DLD1 (cell line): Measurements from ENCODE around the gene WDHD1.
"Not testable (repeated sequence)": the region's sequence is repeated elsewhere in the genome, so short reads cannot be mapped to it uniquely, and the experiment has no call there.

Experiments used
- in situ Hi-C: cut with HindIII; loops from 2 replicates; pipeline ENCODE4 v1.10.0; 2017; ENCODE audit warnings: low sequenced_read_pairs

The WDHD1 gene

GRCh38 chr14:55051165-55051422, 24.2 kb upstream of the WDHD1 start:
- in situ Hi-C loops = no loop called here

DNA sequence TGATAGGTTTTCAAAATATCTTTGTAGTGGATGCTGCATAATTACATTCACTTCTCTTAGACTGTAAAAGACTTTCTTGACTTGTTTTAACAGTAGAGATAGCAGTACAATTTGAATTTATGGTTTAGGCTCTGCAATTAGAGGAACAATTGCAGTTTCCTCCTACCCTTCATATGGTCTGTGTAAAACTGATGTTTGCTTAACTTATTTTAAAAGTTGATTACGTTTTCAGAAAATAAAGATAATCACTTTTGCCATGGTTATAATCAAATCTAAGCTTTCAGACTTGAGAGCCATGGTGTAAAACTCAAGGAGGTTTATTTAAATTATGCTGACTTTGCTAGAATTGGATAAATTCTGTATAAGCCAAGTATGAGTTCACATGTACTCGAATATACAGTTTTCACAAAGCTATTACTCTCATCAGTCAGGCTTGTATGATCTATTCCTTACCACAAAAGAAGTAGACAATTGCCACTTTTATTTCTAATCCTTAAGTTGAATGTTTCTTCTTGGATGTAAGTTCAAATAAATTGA, 22.1 kb upstream of the WDHD1 start:
- in situ Hi-C loops = no loop called here

- in situ Hi-C loops = no loop called here
Observed at GRCh38 chr14:55047301-55048053, 20.6 kb upstream of the WDHD1 start.

DNA sequence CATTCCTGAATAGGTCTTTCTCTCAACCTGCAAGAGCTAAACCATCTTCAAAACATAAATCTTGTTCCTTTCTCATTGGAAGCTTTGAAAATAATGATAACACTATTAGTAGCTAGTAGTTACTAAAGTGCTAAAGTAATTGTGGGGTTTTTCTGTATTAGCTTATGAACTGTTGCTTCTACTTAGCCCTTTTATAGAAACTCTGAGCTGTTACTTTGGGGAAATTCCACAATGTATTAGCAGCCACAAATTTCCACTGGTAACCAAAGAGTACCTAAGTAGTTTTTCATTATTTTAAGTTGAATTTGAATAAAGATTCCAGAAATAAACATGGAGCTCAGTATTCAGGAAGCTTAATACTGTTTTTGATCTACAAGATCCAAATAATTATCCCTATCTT, 18.2 kb upstream of the WDHD1 start:
- in situ Hi-C loops = no loop called here

DNA sequence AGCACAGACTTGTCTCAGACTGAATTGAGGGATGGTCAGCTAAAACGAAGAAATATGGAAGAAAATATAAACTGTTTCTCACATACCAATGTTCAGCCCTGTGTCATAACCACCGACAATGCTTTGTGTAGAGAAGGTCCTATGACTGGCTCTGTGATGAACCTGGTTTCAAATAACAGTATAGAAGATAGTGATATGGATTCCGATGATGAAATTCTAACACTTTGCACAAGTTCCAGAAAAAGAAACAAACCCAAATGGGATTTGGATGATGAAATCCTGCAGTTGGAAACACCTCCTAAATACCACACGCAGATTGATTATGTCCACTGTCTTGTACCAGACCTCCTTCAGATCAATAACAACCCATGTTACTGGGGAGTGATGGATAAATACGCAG, 16.6 kb upstream of the WDHD1 start:
- in situ Hi-C loops = no loop called here

- in situ Hi-C loops = no loop called here
Observed at GRCh38 chr14:55038708-55039107, 11.8 kb upstream of the WDHD1 start.

DNA sequence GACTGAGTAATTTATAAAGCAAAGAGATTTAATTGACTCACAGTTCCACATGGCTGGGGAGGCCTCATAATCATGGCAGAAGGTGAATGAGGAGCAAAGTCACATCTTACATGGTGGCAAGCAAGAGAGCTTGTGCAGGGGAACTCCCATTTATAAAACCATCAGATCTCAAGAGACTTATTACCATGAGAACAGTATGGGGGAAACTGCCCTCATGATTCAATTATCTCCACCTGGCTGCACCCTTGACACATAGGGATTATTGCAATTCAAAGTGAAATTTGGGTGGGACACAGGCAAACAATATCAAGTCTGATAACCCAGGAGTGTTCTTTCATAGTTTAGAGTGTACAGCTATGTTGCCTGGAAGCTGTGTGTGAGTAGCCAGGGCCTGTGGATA, 11.1 kb upstream of the WDHD1 start:
- in situ Hi-C loops = not testable (repeated sequence)

DNA sequence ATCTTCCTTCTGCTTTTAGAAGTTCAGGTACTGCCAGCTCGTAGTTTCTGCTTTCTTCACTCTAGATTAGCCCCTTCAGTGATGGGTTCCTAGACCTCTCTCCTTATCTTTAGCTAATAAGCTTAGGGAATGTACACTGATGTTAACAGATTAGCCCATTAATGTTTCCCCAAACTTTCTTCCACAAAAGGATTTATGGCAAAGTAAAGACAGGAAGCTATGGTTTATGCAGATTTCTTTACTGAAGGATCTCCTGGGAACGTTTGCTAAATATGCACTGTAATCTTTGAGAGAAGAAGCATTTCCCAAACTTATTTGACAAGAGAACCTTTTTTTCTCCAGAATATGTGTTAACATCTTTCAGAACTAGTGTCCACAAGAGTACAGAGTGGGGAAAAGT, 4.3 kb upstream of the WDHD1 start:
- in situ Hi-C loops = no loop called here

DNA sequence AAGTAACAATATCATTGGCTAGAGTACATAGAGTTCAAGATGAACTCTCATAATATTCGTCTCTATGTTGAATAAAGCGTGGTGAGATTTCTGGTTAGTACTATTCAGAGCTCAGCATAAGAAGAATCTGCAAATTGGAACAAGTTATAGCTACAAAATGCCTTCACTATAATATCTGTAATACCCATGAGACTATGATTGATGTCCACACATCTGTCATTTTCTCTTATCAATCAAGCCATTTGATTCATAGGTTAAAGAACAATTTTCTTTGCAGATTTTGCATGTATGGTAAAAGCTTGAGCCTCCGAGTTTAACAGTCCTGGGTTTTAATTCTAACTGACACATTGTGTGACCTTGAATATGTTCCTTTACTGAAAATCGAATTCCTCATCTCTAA, 1.6 kb upstream of the WDHD1 start:
- in situ Hi-C loops = no loop called here

DNA sequence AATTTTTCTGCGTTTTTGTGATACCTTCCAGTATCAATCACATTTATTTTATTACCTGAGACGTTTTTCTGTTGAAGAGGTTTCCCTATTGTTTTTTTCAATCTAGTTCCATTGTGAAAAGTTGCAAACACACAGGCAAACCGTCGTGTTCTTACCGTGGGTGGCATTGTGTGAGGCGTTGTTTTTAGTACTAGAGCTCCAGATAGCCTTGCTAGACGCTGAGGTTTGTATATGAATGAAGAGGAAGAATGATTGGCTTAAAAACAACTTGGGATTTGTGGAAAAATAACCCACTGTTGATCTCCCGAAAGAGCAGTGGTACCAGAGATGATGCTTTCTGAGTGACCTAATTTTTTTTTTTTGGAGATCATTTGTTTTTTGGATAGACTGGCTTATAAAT, 1.2 kb upstream of the WDHD1 start:
- in situ Hi-C loops = no loop called here

DNA sequence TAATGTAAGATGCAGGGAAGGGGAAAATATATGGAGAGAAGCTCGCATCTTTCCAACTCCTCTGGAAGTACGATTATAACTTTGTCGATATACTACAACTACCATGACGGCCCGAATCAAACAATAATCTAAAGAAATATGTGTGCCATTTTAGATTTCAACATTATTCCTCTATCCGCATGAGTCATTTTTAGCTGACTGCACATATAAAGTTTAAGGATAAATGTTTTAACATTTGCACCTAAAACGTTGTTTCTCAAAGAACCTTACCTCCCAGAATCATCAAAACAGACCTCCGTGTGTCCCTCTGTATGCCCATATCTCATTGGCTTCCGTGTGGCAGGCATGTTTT, 482 bp downstream of the WDHD1 start:
- in situ Hi-C loops = no loop called here

- in situ Hi-C loops = no loop called here
Observed at GRCh38 chr14:55025948-55026347, 951 bp downstream of the WDHD1 start.

DNA sequence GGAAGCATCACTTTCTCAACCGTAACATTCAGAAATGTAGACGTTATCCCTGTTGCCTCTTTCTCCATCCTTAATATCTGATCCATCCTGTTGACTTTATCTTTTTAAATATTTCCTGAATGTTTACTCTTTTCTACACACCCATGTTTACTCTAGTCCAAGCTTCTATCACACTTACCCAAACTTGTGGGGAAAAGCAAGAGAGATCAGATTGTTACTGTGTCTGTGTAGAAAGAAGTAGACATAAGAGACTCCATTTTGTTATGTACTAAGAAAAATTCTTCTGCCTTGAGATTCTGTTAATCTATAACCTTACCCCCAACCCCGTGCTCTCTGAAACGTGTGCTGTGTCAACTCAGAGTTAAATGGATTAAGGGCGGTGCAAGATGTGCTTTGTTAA, 2.5 kb downstream of the WDHD1 start:
- in situ Hi-C loops = not testable (repeated sequence)

DNA sequence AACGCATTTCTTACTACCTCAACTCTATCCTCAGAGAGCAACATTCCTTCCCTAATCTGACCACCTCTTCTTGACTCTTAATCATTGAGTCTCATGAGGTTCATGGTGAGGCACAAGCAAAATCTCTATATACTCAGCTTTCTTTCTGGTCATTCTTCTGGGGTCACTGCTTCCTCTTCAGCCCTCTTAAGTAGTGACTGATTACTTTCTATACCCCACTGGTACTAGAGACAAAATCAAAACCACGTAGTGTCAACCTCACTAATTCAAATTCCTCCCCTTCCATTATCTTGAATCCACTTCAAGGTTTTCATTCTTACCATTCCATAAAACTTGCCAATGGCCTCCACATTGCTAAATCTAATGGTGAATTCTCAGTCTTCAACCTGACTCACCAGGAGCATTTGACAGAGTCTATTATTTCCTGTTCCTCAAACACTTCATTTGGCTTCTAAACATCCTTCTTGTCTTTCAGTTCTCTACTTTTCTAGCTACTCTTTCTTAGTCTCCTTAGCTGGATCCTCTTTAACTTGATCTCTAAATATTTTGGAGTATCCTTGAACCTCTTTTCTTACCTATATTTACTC, 6.8 kb downstream of the WDHD1 start:
- in situ Hi-C loops = no loop called here

- in situ Hi-C loops = no loop called here
Observed at GRCh38 chr14:55015006-55015405, 11.9 kb downstream of the WDHD1 start.

- in situ Hi-C loops = no loop called here
Observed at GRCh38 chr14:55005071-55005470, 21.8 kb downstream of the WDHD1 start.

DNA sequence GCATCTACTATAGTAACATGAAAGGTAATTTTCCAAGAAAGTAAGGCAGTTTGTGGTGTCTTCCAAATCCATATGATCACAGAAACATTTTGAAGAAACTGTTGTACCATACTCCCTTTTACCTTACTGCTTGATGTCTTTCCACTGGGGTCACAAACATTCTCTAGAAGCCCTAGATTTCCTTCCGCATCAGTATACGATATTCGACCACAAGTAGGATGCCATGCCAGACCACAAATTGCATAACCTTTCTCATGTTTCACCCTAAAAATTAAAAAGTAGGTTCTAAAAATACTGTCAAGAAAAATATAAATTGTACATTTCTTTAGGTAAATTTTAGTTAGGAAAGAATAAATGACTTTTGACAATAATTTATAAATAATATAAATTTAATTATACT, 26.5 kb downstream of the WDHD1 start:
- in situ Hi-C loops = no loop called here

DNA sequence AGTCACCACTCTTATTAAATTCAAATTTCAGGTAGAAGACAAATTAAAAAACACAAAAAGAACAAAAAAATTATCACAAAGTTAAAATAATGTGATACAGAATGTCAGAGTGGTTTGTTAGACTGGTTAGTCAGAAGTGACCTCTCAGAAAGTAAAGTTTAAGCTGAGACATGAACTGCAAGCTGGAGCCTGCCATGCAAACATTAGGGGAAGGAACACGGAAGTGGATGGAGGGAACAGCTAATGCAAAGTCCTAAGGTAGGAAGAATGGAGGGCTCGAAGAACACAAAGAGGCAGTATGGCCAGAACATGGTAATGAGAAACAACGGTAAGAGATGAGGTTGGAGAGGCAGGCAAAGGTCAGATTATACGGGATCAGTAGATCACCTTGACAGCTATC, 41.7 kb downstream of the WDHD1 start:
- in situ Hi-C loops = no loop called here

GRCh38 chr14:54981698-54982097, 45.2 kb downstream of the WDHD1 start:
- in situ Hi-C loops = no loop called here

DNA sequence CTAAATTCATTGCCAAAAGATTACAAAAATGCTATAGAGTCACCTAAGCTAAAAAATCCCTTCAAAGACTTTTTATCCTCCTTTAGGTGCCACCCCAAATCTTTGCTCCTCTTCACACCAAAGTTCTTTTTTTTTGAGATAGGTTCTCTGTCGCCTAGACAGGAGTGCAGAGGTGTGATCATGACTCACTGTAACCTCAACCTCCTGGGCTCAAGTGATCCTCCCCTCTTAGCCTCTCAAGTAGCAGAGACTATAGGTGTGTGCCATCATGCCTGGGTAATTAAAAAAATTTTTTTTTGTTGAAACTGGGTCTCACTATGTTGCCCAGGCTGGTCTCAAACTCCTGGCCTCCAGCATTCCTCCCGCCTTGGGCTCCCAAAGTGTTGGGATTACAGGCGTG, 47.9 kb downstream of the WDHD1 start:
- in situ Hi-C loops = no loop called here

- in situ Hi-C loops = no loop called here
Observed at GRCh38 chr14:54976316-54976715, 50.6 kb downstream of the WDHD1 start.

GRCh38 chr14:54975856-54976255, 51.0 kb downstream of the WDHD1 start:
- in situ Hi-C loops = no loop called here

DNA sequence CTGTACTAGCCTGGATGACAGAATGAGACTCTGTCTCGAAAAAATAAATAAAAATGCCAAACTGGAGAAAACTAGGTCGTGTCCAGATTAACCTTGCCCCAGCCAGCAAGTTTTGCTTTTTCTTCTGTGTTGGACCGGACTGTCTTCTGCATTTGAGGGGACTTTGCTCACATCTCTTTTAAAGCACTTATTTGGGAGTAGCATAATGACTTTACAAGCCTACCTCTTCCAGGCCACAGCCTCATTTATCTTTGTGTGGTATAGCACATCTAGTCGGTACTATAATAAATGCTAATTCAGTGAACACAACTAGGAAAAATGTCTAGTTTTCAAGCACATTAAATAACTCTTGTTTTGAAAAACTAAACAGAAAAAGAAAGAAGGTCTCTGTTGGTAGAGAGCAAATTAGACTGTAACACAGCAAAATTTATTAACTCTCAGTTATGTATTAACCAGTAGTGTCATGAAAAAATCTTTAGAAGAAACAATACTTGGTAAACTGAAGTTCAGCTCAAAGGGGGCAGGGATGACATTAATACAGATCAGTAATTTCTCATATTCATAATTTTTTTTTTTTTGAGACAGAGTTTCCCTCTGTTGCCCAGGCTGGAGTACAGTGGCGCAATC, 52.0 kb downstream of the WDHD1 start:
- in situ Hi-C loops = no loop called here
